GM12873 (cell line): Measurements from ENCODE around the gene C3orf20.

Experiments used
- CTCF ChIP-seq: IDR thresholded peaks from 2 replicates; pipeline ENCODE4 v1.5.1; 2012; ENCODE audit warnings: low read depth, mild to moderate bottlenecking, moderate library complexity, low read length, control low read depth; ENCODE audit not compliant: insufficient read depth; ENCODE audit errors: missing control alignments

C3orf20 gene

DNA sequence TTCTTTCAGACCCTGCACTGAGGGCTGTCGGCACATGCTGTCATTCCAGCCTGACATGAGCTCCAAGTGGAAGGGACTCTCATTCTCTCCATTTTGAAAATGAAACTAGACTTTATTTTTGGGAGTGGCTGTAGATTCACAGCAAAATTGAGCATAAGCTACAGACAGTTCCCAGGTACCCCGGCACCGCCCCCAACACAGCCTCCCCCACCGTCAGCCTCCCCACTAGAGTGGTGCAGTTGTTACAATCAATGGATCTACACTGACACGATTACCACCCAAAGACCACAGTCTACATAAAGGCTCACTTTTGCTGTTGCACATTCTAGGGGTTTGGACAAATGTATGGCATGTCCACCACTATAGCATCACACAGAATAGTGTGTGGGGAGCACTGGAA, 114.3 kb downstream of the C3orf20 start:
- TF ChIP-seq CTCF = no peak

DNA sequence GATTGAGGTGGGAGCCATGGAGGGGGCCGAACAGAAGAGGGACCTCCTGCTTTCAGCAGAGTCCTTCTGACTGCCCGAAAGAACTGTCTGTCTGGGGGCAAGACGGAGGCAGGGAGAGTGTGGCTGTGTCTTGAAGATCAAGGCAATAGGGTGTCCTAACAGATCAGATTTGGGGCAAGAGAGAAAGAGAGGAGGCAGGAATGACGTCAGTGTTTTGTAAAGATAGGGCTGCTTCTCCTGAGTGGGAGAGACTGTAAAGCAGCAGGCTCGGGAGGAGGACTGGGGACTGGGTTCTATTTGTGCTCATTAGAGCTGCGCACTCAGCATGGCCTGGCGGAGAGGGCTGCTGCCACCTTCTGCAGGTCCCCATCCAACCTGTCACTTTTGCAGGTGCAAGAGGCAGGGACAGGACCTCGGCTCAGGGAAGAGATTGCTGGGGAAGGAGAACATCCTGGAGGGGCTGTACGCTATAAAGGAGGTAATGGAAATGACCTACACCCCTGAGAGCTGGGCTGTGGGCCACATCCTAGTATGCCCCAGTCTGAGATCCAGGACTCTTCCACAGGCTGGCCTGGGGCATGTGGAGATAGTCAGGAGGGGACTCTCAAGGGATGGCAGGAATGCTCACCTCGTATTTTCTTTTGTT, 114.8 kb downstream of the C3orf20 start:
- no peak for TF ChIP-seq CTCF

- peak; percentile 87 for TF ChIP-seq CTCF
Measured at GRCh38 chr3:14791343-14791945, 116.5 kb downstream of the C3orf20 start.

DNA sequence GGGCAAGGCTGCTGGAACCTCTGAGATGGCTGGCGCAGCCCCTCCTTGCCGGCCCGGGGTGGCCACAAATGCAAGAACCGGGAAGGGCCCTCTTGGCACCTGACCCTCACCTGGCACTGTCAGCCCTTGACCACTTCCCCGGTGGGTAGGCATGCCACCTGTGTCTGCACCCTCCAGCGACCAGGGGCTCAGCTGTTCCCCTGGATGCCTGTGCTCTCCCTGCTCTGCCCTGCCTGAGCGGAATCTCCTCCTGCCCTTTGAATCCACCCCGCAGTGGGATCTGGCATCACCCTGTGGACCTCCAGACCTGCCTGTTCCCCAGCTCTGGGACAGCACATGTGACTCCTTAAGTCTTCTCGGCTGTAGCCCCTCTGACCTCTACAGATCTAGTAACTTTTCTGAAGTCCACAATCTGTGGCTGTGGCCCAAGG, 117.8 kb downstream of the C3orf20 start:
- TF ChIP-seq CTCF = no peak

DNA sequence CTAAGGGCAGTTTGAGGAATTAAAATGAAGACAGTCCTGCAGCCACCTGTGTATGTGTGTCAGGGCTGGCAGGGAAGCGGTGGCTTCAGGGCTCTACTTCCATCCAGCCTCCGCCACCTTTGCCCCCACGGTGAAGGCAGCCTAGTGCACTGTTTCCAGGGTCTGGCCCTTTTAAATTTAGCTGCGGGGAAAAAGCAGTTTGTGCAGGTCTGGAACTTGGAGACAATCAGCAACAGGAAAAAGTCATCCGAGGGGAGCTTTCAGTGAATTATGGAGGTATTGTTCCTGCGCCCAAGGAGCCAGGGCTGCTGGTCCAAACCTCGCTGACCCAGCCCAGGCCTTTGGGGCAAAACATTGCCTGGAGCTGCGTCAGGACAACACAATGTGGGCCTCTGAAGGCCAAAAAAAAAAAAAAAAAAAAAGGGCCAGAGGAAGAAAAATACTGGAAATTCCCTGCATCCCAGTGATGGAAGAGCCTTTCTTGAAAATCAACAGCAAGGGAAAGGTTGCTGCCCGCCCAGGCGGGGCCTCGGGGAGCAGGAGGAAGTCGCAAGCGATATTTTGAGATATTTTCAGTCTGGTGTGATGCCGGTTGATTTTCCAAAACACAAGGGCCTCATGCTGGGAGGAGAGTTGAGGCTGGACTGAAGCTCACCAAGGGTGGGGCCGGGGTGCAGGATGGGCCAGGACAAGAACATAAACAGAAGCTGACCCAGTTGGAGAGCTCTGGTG, 118.4 kb downstream of the C3orf20 start:
- no peak for TF ChIP-seq CTCF

DNA sequence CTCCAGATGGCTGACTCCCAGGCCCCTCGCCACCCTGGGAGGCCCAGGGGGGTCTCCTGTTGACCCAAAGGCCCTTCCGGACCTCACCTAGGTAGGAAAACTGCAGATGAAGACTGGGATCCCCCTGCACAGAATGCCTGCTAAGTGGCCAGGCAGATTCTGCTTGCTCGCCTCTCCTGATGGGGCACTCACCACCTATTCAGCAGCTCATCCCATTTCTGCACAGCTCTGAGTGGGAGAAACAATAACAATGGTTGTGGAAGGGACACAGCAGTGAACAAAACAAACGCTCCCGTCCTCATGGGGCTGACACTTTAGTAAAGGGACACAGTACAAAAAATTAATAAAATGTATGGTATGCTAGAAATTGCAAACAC, 118.9 kb downstream of the C3orf20 start:
- no peak for TF ChIP-seq CTCF

GRCh38 chr3:14794435-14794834, 119.5 kb downstream of the C3orf20 start:
- TF ChIP-seq CTCF = no peak
